ENCODE measurements around the gene RAPSN. TPM values are rescaled to one million over a fixed set of nuclear protein-coding genes. Genes with fewer than 3 reads are reported as not detected.
A peak's percentile ranks its signal among the peaks of the same experiment; 100 is the strongest.

Gene RAPSN
- total RNA-seq, 1 experiment from 2014 or later: 2.0 TPM

DNA sequence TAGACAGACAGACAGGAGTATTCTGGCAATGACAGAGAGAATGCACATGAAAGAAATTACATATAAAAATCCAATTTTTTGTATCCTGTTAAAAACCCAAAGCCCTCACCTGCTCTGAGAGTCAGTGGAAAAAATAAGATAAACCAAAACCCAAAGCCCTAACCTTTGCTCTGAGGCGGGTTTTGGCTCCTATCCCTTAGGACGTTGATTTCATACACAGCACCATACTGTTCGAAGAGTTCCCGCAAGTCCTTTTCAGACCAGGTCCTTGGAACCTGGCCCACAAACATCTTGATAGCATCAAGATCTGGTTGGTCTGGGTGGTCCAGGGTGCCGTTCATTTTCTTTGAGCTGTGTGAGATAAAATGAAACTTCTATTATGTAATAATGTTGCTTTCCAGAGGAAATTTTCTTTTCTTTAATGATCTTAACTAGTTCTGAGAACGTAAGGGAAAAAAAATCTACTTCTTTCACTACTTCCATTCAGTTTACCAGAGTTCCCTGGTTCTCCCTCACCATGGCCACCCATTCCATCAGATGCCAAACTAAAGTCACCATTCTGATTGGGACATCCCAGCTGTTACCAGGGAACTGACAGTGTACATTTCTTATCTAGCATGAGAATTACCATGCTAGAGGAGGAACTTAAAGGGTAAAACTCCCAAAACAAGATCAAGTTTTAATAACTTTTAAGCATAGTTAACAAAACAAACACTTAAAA, 39.9 kb upstream of the RAPSN start:
- intact Hi-C loops (cut with micrococcal nuclease; ENCODE audit: unreplicated experiment): loop anchor here (10.0 kb wide), 1 partner anchor 66 kb away; the partner anchor contains the start of gene CELF1
- CTCF ChIA-PET: no interaction called here
- no peak overlapping the region for H3K4me3 ChIP-seq (ENCODE audit: low read depth, low read length)
- no peak for DNase-seq
- H3K36me3 ChIP-seq (ENCODE audit: control insufficient read depth, insufficient read depth, low read length): peaks cover 7% of the 10 kb centered on the region
- H3K27me3 ChIP-seq (replicated peaks; ENCODE audit: control insufficient read depth, insufficient read depth, low read length): no peaks in the 10 kb centered on the region
- Mint-ChIP-seq H3K9me3 (ENCODE audit: unreplicated experiment) (no peaks in the 10 kb centered on the region), H3K27me3 (ENCODE audit: insufficient read depth, unreplicated experiment) (no peaks in the 10 kb centered on the region), H3K4me3 (ENCODE audit: unreplicated experiment) (no peak overlapping the region), H3K36me3 (ENCODE audit: insufficient read depth, unreplicated experiment) (peaks cover 86% of the 10 kb centered on the region), H3K27ac (ENCODE audit: unreplicated experiment) (peak overlapping the region; percentile 26), H3K4me1 (ENCODE audit: low read depth, unreplicated experiment) (peaks cover 9% of the 10 kb centered on the region)
- H3K4me1 ChIP-seq: no peaks in the 10 kb centered on the region
- no peaks in the 10 kb centered on the region for H3K9me3 ChIP-seq
- POLR2A ChIA-PET: no interaction called here
- no TSS peak for BruUV-seq (replicated peaks)
- TF ChIP-seq, protein P1, sequence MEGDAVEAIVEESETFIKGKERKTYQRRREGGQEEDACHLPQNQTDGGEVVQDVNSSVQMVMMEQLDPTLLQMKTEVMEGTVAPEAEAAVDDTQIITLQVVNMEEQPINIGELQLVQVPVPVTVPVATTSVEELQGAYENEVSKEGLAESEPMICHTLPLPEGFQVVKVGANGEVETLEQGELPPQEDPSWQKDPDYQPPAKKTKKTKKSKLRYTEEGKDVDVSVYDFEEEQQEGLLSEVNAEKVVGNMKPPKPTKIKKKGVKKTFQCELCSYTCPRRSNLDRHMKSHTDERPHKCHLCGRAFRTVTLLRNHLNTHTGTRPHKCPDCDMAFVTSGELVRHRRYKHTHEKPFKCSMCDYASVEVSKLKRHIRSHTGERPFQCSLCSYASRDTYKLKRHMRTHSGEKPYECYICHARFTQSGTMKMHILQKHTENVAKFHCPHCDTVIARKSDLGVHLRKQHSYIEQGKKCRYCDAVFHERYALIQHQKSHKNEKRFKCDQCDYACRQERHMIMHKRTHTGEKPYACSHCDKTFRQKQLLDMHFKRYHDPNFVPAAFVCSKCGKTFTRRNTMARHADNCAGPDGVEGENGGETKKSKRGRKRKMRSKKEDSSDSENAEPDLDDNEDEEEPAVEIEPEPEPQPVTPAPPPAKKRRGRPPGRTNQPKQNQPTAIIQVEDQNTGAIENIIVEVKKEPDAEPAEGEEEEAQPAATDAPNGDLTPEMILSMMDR (IDR thresholded peaks at IDR 0.05; ENCODE audit: insufficient read depth in 1 of 2, low read depth in 1 of 2, low read length in 1 of 2, severe bottlenecking in 1 of 2, unreplicated experiment in 1 of 2): no peak

DNA sequence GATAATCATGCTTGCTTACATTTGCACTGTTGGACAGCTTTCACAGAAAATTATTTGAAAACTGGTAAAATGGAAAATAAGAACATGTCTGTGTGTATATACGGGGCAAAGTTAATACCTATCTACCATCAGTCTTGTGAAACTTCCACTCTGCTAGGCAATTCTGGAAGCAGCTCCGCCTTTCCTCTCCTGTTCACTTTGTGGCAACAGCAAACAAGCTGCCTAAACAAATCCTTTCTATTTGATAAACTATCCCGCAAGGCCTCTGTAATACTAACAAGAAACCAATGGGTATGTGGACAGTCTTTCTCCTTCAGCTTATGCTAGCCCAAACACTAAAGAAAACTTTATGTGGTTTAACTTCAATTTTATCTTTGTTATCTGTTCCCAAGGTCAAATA, 39.2 kb upstream of the RAPSN start:
- peaks cover 9% of the 10 kb centered on the region for H3K4me1 Mint-ChIP-seq (ENCODE audit: low read depth, unreplicated experiment)
- H3K27me3 ChIP-seq (replicated peaks; ENCODE audit: control insufficient read depth, insufficient read depth, low read length): no peaks in the 10 kb centered on the region
- no peak overlapping the region for H3K4me3 Mint-ChIP-seq (ENCODE audit: unreplicated experiment)
- no peak overlapping the region for H3K27ac Mint-ChIP-seq (ENCODE audit: unreplicated experiment)
- H3K9me3 ChIP-seq: no peaks in the 10 kb centered on the region
- no TSS peak for BruUV-seq (replicated peaks)
- peaks cover 7% of the 10 kb centered on the region for H3K36me3 ChIP-seq (ENCODE audit: control insufficient read depth, insufficient read depth, low read length)
- H3K27me3 Mint-ChIP-seq (ENCODE audit: insufficient read depth, unreplicated experiment): no peaks in the 10 kb centered on the region
- H3K9me3 Mint-ChIP-seq (ENCODE audit: unreplicated experiment): no peaks in the 10 kb centered on the region
- H3K4me1 ChIP-seq: no peaks in the 10 kb centered on the region
- TF ChIP-seq, protein P1 (IDR thresholded peaks at IDR 0.05; ENCODE audit: insufficient read depth in 1 of 2, low read depth in 1 of 2, low read length in 1 of 2, severe bottlenecking in 1 of 2, unreplicated experiment in 1 of 2): no peak
- DNase-seq: no peak
- intact Hi-C loops (cut with micrococcal nuclease; ENCODE audit: unreplicated experiment): loop anchor here (10.0 kb wide), 1 partner anchor 67 kb away; the partner anchor contains the start of gene CELF1
- H3K4me3 ChIP-seq (ENCODE audit: low read depth, low read length): no peak overlapping the region
- H3K36me3 Mint-ChIP-seq (ENCODE audit: insufficient read depth, unreplicated experiment): peaks cover 88% of the 10 kb centered on the region
- CTCF ChIA-PET: no interaction called here
- POLR2A ChIA-PET: no interaction called here

DNA sequence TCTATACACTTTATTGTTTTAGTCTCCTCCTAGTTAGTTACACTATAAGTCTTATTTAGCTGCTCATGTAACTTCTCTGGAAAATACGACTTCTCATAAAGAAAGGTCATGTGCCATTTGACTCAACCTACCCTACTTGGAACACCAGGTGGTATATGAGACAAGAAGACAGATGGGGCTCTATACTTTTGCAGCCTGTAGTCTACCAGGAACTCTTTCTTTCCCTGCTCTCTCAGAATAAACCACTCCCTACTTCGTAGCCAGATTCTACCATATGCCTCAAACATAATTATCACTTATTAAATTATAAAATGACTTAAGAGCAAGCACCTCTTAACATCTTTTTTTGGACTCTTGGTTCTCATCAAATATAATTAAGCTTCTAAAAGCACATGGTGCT, 38.5 kb upstream of the RAPSN start:
- Histone ChIP-seq H3K4me3 (ENCODE audit: low read depth, low read length) (no peak overlapping the region), H3K27me3 (replicated peaks; ENCODE audit: control insufficient read depth, insufficient read depth, low read length) (no peaks in the 10 kb centered on the region), H3K9me3 (no peaks in the 10 kb centered on the region), H3K36me3 (ENCODE audit: control insufficient read depth, insufficient read depth, low read length) (peaks cover 7% of the 10 kb centered on the region), H3K4me1 (no peaks in the 10 kb centered on the region)
- ChIA-PET CTCF (interaction anchor here (0.5 kb wide), 1 partner anchor 33 kb away, joined by 3 read pairs; no protein-coding TSS in a partner anchor), POLR2A (no interaction called here)
- DNase-seq: no peak
- Mint-ChIP-seq H3K4me3 (ENCODE audit: unreplicated experiment) (no peak overlapping the region), H3K36me3 (ENCODE audit: insufficient read depth, unreplicated experiment) (peaks cover 91% of the 10 kb centered on the region), H3K27ac (ENCODE audit: unreplicated experiment) (no peak overlapping the region), H3K9me3 (ENCODE audit: unreplicated experiment) (no peaks in the 10 kb centered on the region), H3K4me1 (ENCODE audit: low read depth, unreplicated experiment) (peaks cover 9% of the 10 kb centered on the region), H3K27me3 (ENCODE audit: insufficient read depth, unreplicated experiment) (no peaks in the 10 kb centered on the region)
- intact Hi-C loops (cut with micrococcal nuclease; ENCODE audit: unreplicated experiment): loop anchor here (10.0 kb wide), 1 partner anchor 67 kb away; the partner anchor contains the start of gene CELF1
- TF ChIP-seq, protein P1 (IDR thresholded peaks at IDR 0.05; ENCODE audit: insufficient read depth in 1 of 2, low read depth in 1 of 2, low read length in 1 of 2, severe bottlenecking in 1 of 2, unreplicated experiment in 1 of 2): no peak
- BruUV-seq (replicated peaks): no TSS peak

Measured in Caco-2 (cell line).